Activated CD8-positive, alpha-beta memory T cell treated with anti-CD3 and anti-CD28 coated beads for 1 hour (primary cell): Measurements from ENCODE around the gene CFAP97D1.
"Not testable (repeated sequence)": the region's sequence is repeated elsewhere in the genome, so short reads cannot be mapped to it uniquely, and the experiment has no call there.

ENCODE experiments used
- DNase-seq, 2 donors: peaks; one replicate each; pipeline ENCODE4 v3.0.0-alpha.2; 2020; ENCODE audit warnings: low read depth in 1 of 2; ENCODE audit errors: extremely low read depth in 1 of 2

Gene CFAP97D1

GRCh38 chr17:43792668-43793067 lies 12.4 kb downstream of the CFAP97D1 start:
- not testable (repeated sequence) for DNase-seq

- DNase-seq = not testable (repeated sequence)
Observed at GRCh38 chr17:43798024-43798423, 17.8 kb downstream of the CFAP97D1 start.

GRCh38 chr17:43799047-43799446 lies 18.8 kb downstream of the CFAP97D1 start:
- DNase-seq = no peak

GRCh38 chr17:43800736-43801135 lies 20.5 kb downstream of the CFAP97D1 start:
- no peak for DNase-seq

GRCh38 chr17:43801844-43802243 lies 21.6 kb downstream of the CFAP97D1 start:
- DNase-seq = no peak

GRCh38 chr17:43803758-43804157 lies 23.5 kb downstream of the CFAP97D1 start:
- no peak for DNase-seq

GRCh38 chr17:43805117-43805516 lies 24.9 kb downstream of the CFAP97D1 start:
- DNase-seq = no peak

- DNase-seq = no peak
Observed at GRCh38 chr17:43808076-43808475, 27.8 kb downstream of the CFAP97D1 start.

- no peak for DNase-seq
Observed at GRCh38 chr17:43809121-43809520, 28.9 kb downstream of the CFAP97D1 start.

- DNase-seq = no peak
Observed at GRCh38 chr17:43810226-43810715, 30.0 kb downstream of the CFAP97D1 start.

- no peak for DNase-seq
Observed at GRCh38 chr17:43810823-43811222, 30.6 kb downstream of the CFAP97D1 start.

GRCh38 chr17:43812396-43813265 lies 32.4 kb downstream of the CFAP97D1 start:
- DNase-seq = no peak

- DNase-seq = no peak
Observed at GRCh38 chr17:43813386-43813785, 33.2 kb downstream of the CFAP97D1 start.

- no peak for DNase-seq
Observed at GRCh38 chr17:43814026-43814425, 33.8 kb downstream of the CFAP97D1 start.

- no peak for DNase-seq
Observed at GRCh38 chr17:43814714-43815113, 34.5 kb downstream of the CFAP97D1 start.

GRCh38 chr17:43816336-43817320 lies 36.4 kb downstream of the CFAP97D1 start:
- DNase-seq = no peak

GRCh38 chr17:43817826-43818225 lies 37.6 kb downstream of the CFAP97D1 start:
- no peak for DNase-seq

GRCh38 chr17:43818966-43819365 lies 38.7 kb downstream of the CFAP97D1 start:
- no peak for DNase-seq

GRCh38 chr17:43820759-43821158 lies 40.5 kb downstream of the CFAP97D1 start:
- DNase-seq = no peak

- no peak for DNase-seq
Observed at GRCh38 chr17:43822570-43823190, 42.4 kb downstream of the CFAP97D1 start.
